GM21447 (cell line): Measurements from ENCODE around the gene DNAJB8.

Experiments
- ATAC-seq: cut with Tn5 transposase; IDR thresholded peaks from one replicate; pipeline ENCODE4 v1.9.1; 2021; ENCODE audit not compliant: unreplicated experiment

DNAJB8 gene

DNA sequence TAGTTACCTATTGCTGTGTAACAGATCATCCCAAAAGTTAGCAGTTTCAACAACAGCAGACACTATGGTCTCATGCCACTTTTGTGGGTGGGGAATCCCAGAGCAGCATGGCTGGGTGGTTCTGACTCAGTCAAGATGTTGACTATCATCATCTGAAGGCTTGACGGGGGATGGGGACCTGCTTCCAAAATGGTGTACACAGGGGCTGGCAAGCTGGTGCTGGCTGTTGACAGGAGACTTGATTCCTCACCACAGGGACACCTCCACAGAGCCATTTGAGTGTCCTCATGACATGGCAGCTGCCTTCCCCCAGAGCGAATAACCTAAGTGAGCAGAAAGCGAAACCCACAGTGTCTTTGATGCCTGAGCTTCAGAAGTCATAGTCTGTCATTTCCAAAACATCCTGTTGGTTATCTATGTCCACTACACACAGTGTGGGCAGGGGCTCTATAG, 19.1 kb downstream of the DNAJB8 start:
- no peak for ATAC-seq

DNA sequence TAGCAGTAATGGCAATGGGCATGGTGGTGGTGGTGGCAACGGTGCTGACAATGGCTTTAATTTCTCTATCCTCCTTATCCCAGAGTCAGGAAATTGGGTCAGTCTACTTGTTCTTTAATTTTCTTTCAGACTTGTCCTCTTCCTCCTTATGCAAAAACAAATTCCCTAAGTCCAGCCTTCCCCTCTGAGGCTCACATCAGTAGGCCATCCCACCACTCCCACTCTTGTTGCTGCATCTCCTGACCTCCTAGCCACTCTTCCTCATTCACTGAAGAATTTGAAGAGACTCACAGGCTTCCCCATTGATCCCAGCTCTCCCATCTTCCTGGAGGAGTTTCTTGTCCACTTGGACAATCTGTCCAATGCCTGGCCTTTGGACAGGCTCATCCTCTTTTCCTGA, 19.9 kb downstream of the DNAJB8 start:
- no peak for ATAC-seq

DNA sequence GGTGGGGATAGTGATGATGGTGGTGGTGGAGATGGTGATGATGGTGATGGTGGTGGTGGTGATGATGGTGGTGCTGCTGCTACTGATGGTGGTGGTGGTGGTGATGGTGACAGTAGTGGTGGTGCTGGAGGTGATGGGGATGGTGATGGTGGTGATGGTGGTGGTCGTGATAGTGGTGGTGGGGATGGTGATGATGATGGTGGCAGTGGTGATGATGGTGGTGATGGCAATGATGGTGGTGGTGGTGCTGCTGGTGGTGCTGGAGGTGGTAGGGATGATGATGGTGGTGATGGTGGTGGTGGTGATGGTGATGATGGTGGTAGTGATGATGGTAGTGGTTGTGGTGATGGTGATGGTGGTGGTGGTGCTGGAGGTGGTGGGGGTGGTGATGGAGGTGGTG, 21.3 kb downstream of the DNAJB8 start:
- no peak for ATAC-seq

DNA sequence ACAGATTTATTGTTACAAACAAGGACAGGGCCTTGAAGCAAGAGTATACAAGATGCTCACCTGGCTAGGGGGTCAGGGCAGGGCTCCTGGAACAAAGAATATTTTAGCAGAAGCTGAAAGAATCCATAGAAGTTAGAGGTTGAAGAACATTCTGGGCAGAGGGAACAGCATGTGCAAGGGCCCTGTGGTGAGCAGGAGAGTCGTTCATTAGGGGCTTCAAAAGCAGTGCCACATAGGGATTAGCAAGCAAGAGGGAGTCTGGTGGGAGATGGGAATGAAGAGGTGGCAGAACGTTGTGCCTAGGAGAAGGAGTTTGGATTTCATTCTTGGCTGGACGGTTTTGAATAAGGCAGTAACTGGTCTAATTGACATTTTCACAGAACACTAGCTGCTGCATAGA, 22.9 kb downstream of the DNAJB8 start:
- no peak for ATAC-seq

DNA sequence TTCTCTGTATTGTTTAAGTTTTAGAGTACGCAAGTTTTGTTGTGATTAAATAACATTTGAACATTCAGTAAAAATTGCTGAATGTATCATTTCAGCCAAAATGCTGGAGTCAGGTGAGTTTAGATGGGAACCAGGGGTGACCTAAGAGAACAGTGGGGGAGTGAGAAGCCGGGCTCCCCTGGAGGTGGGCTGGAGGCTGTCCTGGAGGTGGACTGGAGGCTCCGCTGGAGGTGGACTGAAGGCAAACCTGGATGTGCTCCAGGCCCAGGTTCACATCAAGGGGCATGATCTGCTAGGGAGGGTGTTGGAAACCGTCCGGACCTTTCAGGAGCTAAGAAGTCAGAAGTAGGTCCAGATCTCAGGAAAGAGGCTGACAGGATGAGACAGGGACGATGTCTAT, 23.7 kb downstream of the DNAJB8 start:
- no peak for ATAC-seq

DNA sequence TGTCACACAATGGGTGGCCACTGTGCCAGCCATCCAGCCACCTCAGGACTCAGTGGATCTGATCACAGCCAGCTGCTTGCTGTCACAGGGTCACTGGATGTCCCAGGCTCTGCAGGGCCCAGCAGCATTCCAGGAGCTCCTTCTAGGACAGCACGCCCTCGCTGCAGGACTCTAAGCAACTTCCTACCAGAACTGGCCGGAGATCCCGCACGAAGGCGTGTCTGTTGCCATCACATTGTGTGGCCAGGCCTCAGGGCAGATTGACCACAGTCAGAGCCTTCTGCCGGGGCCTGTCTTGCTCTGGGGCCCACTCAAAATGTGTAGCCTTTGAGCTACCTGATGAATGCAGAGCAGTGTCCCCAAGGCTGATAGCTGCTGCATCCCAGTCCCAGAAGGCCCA, 24.6 kb downstream of the DNAJB8 start:
- no peak for ATAC-seq

DNA sequence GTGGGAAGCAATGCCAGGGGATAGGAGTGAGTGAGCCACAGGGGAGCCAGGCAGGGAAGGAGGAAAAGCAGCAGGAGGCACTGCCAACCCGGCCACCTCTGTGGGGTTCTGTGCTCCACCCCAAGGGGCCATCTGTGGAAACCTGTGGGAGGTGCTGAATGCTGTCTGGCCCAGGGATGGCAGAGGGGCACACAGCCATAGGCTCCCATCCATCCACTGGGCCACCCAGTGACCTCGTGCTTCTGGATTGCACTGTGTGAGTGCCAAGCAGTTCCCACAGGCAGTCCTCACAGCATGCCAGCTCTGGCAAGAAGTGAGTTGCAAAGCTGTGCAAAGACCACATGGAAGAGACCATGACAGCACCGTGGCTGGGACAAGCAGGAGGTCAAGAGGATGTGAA, 27.5 kb downstream of the DNAJB8 start:
- no peak for ATAC-seq

DNA sequence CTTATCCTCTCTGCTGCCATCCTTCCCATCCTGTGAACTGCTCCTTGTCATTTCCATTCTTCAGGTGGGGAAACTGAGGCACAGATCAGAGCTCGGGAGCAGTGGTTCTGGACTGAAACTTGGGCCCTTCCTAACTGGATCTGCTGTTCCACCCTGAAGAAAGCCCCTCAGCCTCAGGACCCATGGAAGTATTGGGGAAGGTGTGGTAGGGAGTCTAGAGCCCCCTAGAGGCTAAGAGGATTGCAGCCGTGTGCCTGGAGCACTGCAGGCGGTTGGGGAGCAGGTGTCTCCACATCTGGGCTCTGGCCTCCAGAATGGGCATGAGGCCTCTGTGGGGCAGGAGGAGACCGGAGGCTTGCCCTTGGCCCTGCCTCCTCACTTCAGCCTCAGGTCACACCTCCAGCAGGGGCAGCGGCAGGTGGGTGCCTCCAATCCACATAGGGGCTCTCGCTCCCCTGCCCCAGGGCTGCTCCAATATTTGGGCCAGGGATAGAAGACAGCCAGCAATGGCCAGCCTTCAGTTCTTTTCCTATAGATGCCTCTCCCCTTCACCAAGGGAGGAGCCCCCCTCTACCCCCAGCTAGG, 28.1 kb downstream of the DNAJB8 start:
- ATAC-seq: no peak

DNA sequence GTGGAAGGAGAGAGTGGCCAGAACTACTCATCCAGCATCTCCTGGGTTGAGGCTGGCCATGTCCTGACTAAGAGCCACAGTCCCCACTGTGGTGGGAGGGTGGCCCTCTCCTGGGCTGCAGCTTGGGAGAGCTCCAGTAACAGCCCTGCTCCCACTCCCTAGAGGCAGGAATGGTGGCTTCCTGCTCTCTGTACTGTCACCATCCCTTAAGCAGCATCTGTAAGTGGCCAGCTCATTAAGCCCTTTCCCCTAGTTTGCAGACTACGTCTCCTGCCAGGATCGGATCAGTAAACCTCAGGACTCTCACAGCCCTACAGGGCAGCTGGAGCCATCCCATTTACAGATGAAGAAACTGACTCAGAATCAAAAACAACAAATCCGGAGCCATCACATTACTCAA, 30.5 kb downstream of the DNAJB8 start:
- ATAC-seq: no peak

DNA sequence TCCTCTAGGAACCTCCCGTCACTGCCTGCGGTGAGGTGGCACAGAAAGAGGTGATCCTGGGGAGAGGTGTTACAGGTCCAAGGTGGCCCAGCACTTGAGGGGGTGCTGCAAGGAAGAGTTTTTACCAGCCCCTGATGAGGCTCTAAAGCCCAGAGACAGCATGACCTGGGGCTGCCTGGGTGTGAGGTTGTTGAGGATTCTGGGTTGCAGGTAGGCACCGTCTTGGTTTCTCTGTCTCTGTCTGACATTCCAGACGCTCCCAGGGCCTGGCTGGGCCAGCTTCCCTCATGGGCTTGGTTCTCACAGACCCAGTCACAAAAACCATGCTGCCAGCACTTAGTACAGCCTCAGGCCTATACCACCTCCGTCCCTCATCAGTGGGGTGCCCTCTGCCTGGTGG, 31.1 kb downstream of the DNAJB8 start:
- no peak for ATAC-seq

DNA sequence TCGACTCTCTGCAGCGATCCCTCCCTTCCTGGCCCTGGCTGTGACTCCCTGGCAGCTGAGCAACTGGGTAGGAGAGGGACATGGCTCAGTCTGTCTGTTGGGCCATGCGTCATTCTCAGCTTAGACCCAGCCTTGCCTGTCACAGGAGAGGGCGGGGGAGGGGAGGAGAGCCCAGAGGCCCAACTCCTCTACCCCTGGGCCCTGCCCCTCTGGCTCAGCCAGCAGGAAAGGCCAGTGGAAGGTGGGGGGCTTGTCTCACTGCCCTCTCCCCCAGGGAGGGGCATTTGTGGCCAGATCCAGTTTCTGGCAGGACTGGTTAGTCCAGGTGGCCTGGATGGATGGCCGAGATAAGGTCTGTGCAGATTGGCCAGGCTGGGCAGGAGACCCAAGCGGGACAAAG, 31.6 kb downstream of the DNAJB8 start:
- no peak for ATAC-seq

DNA sequence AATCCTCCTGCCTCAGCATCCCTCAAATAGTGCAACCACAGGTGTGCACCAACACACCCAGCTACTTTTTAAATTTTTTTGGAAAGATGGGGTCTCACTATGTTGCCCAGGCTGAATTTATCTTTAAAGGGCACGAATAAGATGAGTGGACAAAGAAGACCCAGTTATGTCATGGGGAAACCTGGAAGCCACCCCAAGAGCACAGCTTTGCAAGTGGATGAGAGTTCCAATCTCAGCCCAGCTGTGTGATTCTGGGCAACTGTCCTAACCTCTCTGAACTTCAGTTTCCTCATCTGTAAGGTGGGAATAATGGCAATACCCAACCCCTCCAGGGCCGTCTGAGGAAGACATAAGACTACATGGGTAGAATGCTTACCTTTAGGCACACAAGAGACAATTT, 32.2 kb downstream of the DNAJB8 start:
- ATAC-seq: no peak

DNA sequence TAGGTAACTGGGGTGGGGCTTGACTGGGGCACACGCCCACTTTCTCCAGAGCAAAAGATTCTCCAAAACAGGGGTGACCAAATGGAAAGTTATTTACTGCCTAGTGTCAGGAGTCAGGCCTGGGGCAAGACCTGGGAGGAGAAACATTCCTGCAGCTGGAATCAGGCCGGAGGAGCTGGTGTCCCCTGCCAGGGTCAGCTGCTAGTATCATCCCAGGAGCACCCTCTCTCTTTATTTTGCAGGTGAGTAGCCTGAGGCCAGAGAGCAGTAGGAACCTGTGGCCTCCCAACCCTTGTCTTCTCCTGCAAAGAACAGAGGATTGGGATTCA, 32.9 kb downstream of the DNAJB8 start:
- no peak for ATAC-seq

DNA sequence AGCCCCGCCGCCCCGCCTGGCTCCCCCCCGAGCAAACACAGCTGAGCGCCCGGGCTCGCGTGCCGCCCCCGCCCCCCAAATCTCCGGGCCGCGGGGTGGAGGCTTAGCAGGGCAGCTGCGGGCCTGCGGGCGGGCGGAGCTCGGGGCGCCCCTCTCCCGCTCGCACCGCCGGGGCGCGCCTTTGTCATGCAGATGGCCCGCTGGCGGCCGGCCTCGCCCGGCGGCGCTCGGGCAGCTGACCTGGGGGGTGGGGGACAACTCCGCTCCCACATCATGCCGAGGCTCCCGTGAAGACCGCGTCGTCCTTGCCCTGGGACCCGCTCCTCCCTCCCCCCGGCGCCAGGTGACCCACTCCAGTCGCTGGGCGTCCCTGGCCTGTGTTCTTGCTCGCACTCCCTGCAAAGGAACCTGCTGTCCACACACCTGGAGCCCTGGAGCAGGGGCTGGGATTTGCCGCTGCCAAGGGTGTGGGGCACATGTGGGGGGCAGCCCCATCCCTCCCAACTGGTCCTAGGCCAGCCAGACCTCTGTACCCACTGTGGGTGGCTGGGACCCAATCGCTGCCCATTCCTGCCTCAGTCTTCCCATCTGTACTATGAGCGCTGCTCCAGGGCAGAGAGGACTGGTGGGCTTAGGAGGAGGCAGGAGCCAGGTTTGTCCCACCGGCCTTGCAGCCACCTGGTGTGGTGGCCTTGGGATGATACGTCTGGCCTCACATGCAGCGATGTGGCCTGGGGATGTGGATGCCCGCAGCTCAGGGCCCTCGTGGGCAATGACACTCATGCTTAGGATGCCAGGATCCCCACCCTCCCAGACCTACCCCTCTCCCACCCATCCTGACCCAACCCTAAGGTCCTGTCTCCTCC, 33.5 kb downstream of the DNAJB8 start:
- ATAC-seq: no peak

DNA sequence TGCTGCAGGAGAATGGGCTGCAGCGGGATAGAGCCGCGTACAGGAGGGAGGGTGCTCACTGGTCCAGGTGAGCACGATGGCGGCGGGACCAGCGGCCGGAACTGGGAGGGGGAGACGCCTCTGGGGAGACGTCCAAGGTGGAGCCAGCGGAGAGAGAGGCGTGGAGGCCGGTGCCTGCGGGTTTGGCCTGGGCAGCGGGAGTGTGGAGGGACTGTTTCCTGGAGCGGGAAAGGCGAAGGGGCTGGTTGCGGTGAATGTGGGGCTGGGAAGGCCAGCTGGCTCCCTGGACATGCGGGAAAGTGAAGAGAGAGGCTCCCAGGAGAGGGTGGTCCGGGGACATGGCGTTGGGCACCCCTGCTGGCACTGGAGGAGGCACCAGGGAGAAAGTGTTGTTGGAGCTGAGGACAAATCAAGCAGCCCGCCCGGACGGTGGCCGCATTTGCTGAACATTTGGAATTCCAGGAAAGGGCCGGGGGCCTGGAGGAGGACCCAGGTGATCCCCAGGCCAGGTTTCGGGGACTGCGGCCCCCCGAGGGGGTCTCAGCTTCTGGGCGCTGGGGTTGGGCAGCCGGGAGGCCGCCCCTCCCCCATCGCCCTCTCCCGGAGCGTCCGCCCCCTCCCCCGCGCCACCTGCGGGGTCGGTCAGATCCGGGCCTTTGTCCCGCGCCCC, 34.3 kb downstream of the DNAJB8 start:
- no peak for ATAC-seq

DNA sequence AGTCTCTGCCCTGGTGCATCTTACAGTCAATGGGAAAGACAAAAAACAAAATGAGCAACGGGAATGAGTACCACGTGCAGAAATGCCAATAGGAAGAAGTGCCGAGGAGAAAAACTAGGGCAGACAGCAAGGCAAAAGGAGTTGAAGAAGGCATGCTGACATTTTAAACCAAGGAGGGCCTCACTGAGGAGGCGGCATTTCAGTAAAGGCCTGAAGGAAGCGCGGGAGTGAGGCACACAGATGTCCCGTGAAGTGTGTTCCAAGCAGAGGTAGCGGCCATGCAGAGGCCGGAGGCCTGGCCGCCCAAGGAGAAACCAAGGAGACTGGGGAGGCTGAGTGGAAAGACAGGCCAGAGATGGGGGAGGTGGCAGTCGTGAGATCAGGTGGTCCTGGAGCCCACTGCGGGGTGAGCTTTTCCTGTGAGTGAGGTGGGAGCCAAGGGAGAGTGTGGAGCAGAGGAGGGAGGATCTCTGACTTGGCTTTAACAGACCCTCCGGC, 34.8 kb downstream of the DNAJB8 start:
- no peak for ATAC-seq

DNA sequence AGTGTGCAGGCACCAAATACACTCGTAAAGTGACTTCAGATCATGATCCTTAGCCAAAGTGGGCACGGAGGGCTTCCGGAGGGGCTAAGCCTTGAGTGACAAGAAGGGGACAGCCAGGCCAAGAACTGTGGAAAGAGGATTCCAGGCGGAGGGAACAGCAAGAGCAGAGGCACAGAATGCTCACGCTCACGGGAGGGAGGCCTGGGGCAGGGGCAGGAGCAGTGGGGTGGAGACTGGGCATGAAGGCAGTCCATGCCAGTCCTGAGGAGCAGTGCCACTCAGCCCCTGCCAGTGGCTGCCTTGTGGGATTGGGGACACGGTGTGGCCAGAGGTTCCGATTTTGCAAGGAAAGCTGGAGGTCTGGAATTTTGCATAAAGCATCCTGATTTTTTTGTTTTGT, 36.0 kb downstream of the DNAJB8 start:
- no peak for ATAC-seq

DNA sequence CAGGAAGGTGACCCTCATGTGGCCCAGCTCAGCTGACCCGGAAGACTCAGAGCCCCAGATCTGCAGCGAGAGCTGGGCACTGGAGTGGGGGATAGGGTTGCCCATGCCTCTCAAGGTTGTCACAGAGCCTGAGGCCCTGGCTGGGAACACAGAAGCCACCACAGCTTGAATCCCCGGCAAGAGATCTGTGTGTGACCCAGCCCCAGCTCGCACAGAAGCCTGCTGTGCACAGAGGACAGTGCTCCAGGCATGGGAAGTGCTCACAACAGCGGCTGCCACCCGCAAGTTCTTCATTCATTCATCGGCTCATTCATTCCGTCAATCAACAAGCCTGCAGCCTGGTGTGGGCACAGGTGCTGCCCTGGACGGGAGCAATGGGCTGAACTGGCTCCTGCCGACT, 36.4 kb downstream of the DNAJB8 start:
- no peak for ATAC-seq

DNA sequence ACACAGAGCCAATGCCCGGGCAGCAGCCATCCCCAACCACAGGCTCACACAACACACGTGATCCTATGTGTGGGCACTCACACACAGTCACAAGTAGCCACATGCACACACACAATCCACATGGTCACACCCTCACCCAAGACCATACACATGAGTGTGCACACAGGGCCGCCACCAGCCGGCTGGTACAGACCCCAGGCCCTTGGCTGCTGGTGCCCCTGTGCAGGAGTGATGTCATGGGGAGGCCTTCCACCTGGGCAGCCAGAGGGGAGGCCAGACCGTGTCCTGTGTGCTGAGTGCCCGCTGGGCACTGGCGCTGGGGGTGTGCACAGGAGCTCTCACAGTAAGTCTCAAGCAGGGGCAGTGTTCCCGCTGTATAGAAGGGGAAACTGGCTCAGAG, 36.9 kb downstream of the DNAJB8 start:
- ATAC-seq: no peak

DNA sequence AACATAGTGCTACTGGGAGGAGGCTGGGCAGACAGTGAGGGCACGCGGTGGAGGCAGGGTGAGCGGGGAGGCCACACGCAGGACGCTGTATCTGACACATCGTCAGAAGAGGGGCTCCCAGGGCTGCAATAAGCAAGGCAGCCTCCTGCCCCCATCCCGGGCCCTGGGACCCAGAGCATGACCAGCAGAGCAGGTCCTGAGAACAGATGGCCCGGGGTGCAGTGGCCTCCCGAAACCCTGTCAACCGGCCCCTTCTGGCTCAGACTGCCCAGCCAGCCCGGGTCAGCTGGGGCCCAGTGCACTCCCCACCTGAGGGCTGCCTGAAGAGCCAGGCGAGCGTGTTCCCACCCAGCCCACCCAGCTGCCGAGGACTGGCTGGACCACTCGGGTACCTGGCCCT, 37.4 kb downstream of the DNAJB8 start:
- ATAC-seq: no peak

DNA sequence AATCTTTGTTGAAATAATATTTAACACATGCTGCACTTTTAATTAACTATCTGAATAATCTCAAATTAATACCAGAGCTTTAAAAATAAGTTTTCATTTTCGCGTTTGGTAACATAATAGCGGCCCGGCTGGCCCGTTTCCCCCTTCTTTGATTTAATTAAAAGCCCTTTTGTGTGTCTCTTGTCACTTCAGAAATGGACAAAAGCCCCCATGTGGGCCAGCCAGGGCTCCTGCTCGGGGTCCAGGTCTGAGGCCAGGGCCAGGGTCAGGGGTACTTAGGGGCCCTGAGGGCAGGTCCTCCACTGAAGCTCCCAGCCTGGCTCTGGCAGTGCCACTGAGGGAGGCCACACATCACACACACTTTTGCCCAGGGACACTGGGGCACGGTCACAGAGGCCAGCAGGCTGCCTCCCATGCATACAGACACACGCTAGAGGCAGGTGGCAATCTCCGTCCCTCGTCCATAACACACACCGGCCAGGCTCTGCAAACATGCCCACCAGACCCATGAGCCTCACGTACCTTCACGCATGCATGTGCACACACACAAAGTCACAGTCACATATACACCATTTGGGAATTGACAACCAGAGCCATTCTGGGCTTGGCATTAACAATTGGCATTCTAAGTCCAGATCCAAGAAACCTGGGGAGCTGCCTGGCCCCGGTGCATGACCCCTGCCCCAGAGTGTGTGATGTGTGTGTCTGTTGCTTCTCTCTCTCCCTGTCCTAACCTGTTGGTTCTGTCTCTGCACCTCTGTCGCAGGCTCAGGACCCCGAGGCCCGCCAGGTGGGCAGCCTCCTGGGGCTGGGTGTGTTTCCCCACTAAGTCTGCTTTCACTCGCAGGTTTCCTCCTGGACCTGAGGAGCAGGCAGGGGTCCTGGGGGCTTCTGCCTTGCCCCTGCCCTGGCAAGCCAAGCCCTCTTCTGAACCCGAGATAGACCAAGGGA, 38.5 kb downstream of the DNAJB8 start:
- no peak for ATAC-seq
